GM06990 (cell line): ENCODE data around the gene ATP2B3.

ENCODE experiments used
- DNase-seq: peaks from one replicate; pipeline ENCODE4 v3.0.0-alpha.2; 2011; ENCODE audit not compliant: insufficient read length; ENCODE audit errors: extremely low read depth
- H3K27me3 ChIP-seq: replicated peaks from 2 replicates; pipeline ENCODE4 v1.6.0; 2011; ENCODE audit warnings: low read length; ENCODE audit not compliant: control insufficient read depth, insufficient read depth
- H3K36me3 ChIP-seq: 2 replicates; pipeline ENCODE4 v1.5.1; 2011; ENCODE audit warnings: low read length; ENCODE audit not compliant: control insufficient read depth, insufficient read depth
- H3K4me3 ChIP-seq: replicated peaks from 2 replicates; pipeline ENCODE4 v1.5.1; 2011; ENCODE audit warnings: low read depth, mild to moderate bottlenecking, control low read depth, low read length
- CTCF ChIP-seq: IDR thresholded peaks from 2 replicates; pipeline ENCODE4 v1.5.1; 2011; ENCODE audit warnings: low read length, control low read depth, mild to moderate bottlenecking, inconsistent platforms; ENCODE audit not compliant: insufficient read depth, poor library complexity, severe bottlenecking

ATP2B3 gene

GRCh38 chrX:153517946-153518834 lies 748 bp downstream of the ATP2B3 start:
- no peak for TF ChIP-seq CTCF
- Histone ChIP-seq H3K36me3 (no peaks in the 10 kb centered on the region), H3K27me3 (no peaks in the 10 kb centered on the region; the same call in 1 of the 2 replicates), H3K4me3 (no peak overlapping the region)
- no peak for DNase-seq

GRCh38 chrX:153519569-153520286 lies 2.3 kb downstream of the ATP2B3 start:
- Histone ChIP-seq H3K27me3 (no peaks in the 10 kb centered on the region; the same call in 1 of the 2 replicates), H3K36me3 (no peaks in the 10 kb centered on the region), H3K4me3 (no peak overlapping the region)
- DNase-seq = no peak
- TF ChIP-seq CTCF = no peak

GRCh38 chrX:153520287-153520917 lies 3.0 kb downstream of the ATP2B3 start:
- no peak for DNase-seq
- Histone ChIP-seq H3K36me3 (no peaks in the 10 kb centered on the region), H3K27me3 (no peaks in the 10 kb centered on the region; the same call in 1 of the 2 replicates), H3K4me3 (no peak overlapping the region)
- TF ChIP-seq CTCF = no peak

GRCh38 chrX:153521034-153521433 lies 3.6 kb downstream of the ATP2B3 start:
- Histone ChIP-seq H3K27me3 (no peaks in the 10 kb centered on the region; the same call in 1 of the 2 replicates), H3K36me3 (no peaks in the 10 kb centered on the region), H3K4me3 (no peak overlapping the region)
- no peak for TF ChIP-seq CTCF
- DNase-seq = no peak

GRCh38 chrX:153522259-153522658 lies 4.8 kb downstream of the ATP2B3 start:
- H3K4me3 ChIP-seq = no peak overlapping the region
- H3K36me3 ChIP-seq = no peaks in the 10 kb centered on the region
- H3K27me3 ChIP-seq = no peaks in the 10 kb centered on the region; the same call in 1 of the 2 replicates
- no peak for DNase-seq
- no peak for TF ChIP-seq CTCF
